Nephron (organoid): ENCODE results near the gene POLR2H.

ENCODE experiments used
- H3K27ac Mint-ChIP-seq, 3 experiments: 2 replicates each; pipeline ENCODE4 v1.8.0; 2020; ENCODE audit warnings: mixed read lengths in 3 of 3, mild to moderate bottlenecking in 2 of 3, moderate library complexity in 1 of 3
- H3K27me3 Mint-ChIP-seq: 2 replicates; pipeline ENCODE4 v1.8.0; 2021; ENCODE audit warnings: low read depth, mild to moderate bottlenecking, moderate library complexity, mixed read lengths
- H3K36me3 Mint-ChIP-seq: 2 replicates; pipeline ENCODE4 v1.8.0; 2020; ENCODE audit warnings: low read depth, mixed read lengths
- H3K4me1 Mint-ChIP-seq: 2 replicates; pipeline ENCODE4 v1.8.0; 2020; ENCODE audit warnings: mixed read lengths
- H3K4me3 Mint-ChIP-seq, 3 experiments: 2 replicates each; pipeline ENCODE4 v1.8.0; 2020; ENCODE audit warnings: mild to moderate bottlenecking in 3 of 3, mixed read lengths in 3 of 3, moderate library complexity in 2 of 3
- H3K9me3 Mint-ChIP-seq: 2 replicates; pipeline ENCODE4 v1.8.0; 2020; ENCODE audit warnings: mixed read lengths
- CTCF ChIP-seq, 3 experiments: fragments of 200-600 bp; sonication (generic); IDR thresholded peaks; one replicate each; pipeline ENCODE4 v1.5.0; 2021; ENCODE audit warnings: antibody characterized with exemption in 3 of 3; ENCODE audit not compliant: unreplicated experiment in 3 of 3

POLR2H gene

GRCh38 chr3:184388936-184389230 lies 27.4 kb downstream of the POLR2H start:
- TF ChIP-seq CTCF (IDR thresholded peaks at IDR 0.05; ENCODE audit: unreplicated experiment in 3 of 3), result no peak
- H3K9me3 Mint-ChIP-seq, result no peaks in the 10 kb centered on the region
- H3K27ac Mint-ChIP-seq, result no peak overlapping the region
- no peaks in the 10 kb centered on the region for H3K4me1 Mint-ChIP-seq
- no peaks in the 10 kb centered on the region for H3K36me3 Mint-ChIP-seq
- no peak overlapping the region for H3K4me3 Mint-ChIP-seq
- peaks cover 8% of the 10 kb centered on the region for H3K27me3 Mint-ChIP-seq

- H3K9me3 Mint-ChIP-seq, result no peaks in the 10 kb centered on the region
- H3K36me3 Mint-ChIP-seq, result no peaks in the 10 kb centered on the region
- H3K27me3 Mint-ChIP-seq, result peaks cover 4% of the 10 kb centered on the region
- H3K4me1 Mint-ChIP-seq, result no peaks in the 10 kb centered on the region
- no peak overlapping the region for H3K27ac Mint-ChIP-seq
- no peak for TF ChIP-seq CTCF (IDR thresholded peaks at IDR 0.05; ENCODE audit: unreplicated experiment in 3 of 3)
- no peak overlapping the region for H3K4me3 Mint-ChIP-seq
These were observed 27.9 kb downstream of the POLR2H start for GRCh38 chr3:184389384-184389783.

GRCh38 chr3:184389935-184390528 lies 28.5 kb downstream of the POLR2H start:
- Mint-ChIP-seq H3K27me3 (peaks cover 4% of the 10 kb centered on the region), H3K36me3 (no peaks in the 10 kb centered on the region), H3K4me3 (no peak overlapping the region), H3K4me1 (peaks cover under 1% of the 10 kb centered on the region), H3K27ac (no peak overlapping the region), H3K9me3 (no peaks in the 10 kb centered on the region)
- no peak for TF ChIP-seq CTCF (IDR thresholded peaks at IDR 0.05; ENCODE audit: unreplicated experiment in 3 of 3)

- Mint-ChIP-seq H3K27ac (peak overlapping the region in 1 of 3 experiments; percentile 2), H3K9me3 (no peaks in the 10 kb centered on the region), H3K36me3 (no peaks in the 10 kb centered on the region), H3K4me3 (no peak overlapping the region), H3K4me1 (peaks cover 5% of the 10 kb centered on the region), H3K27me3 (peaks cover 9% of the 10 kb centered on the region)
- no peak for TF ChIP-seq CTCF (IDR thresholded peaks at IDR 0.05; ENCODE audit: unreplicated experiment in 3 of 3)
These were observed 29.8 kb downstream of the POLR2H start for GRCh38 chr3:184391266-184391665.

GRCh38 chr3:184395320-184395660 lies 33.8 kb downstream of the POLR2H start:
- Mint-ChIP-seq H3K4me3 (no peak overlapping the region), H3K4me1 (peaks cover 5% of the 10 kb centered on the region), H3K9me3 (no peaks in the 10 kb centered on the region), H3K36me3 (no peaks in the 10 kb centered on the region), H3K27ac (no peak overlapping the region), H3K27me3 (peaks cover 25% of the 10 kb centered on the region)
- no peak for TF ChIP-seq CTCF (IDR thresholded peaks at IDR 0.05; ENCODE audit: unreplicated experiment in 3 of 3)

- Mint-ChIP-seq H3K4me3 (no peak overlapping the region), H3K4me1 (peaks cover 5% of the 10 kb centered on the region), H3K9me3 (no peaks in the 10 kb centered on the region), H3K27ac (no peak overlapping the region), H3K36me3 (no peaks in the 10 kb centered on the region), H3K27me3 (peaks cover 33% of the 10 kb centered on the region)
- no peak for TF ChIP-seq CTCF (IDR thresholded peaks at IDR 0.05; ENCODE audit: unreplicated experiment in 3 of 3)
These were observed 37.9 kb downstream of the POLR2H start for GRCh38 chr3:184399410-184399809.
